IPS-15b (cell line): ENCODE results near the gene SFXN5.

Experiments
- H3K27me3 ChIP-seq: one replicate; pipeline ENCODE4 v1.6.1; 2013; ENCODE audit warnings: low read length; ENCODE audit not compliant: control insufficient read depth, insufficient read depth
- H3K36me3 ChIP-seq: one replicate; pipeline ENCODE4 v1.6.1; 2013; ENCODE audit warnings: low read length; ENCODE audit not compliant: control insufficient read depth, insufficient read depth
- H3K4me1 ChIP-seq: one replicate; pipeline ENCODE4 v1.6.1; 2013; ENCODE audit warnings: mild to moderate bottlenecking, low read length; ENCODE audit not compliant: control insufficient read depth, insufficient read depth
- H3K4me3 ChIP-seq: one replicate; pipeline ENCODE4 v1.5.1; 2013; ENCODE audit warnings: low read depth, low read length
- H3K9ac ChIP-seq: one replicate; pipeline ENCODE4 v1.6.1; 2013; ENCODE audit warnings: low read depth, mild to moderate bottlenecking, low read length
- H3K9me3 ChIP-seq: one replicate; pipeline ENCODE4 v1.6.1; 2013; ENCODE audit warnings: mild to moderate bottlenecking, low read length; ENCODE audit not compliant: control insufficient read depth, insufficient read depth

SFXN5 gene

GRCh38 chr2:72981536-72981935, 90.0 kb downstream of the SFXN5 start:
- H3K36me3 ChIP-seq: no peaks in the 10 kb centered on the region

DNA sequence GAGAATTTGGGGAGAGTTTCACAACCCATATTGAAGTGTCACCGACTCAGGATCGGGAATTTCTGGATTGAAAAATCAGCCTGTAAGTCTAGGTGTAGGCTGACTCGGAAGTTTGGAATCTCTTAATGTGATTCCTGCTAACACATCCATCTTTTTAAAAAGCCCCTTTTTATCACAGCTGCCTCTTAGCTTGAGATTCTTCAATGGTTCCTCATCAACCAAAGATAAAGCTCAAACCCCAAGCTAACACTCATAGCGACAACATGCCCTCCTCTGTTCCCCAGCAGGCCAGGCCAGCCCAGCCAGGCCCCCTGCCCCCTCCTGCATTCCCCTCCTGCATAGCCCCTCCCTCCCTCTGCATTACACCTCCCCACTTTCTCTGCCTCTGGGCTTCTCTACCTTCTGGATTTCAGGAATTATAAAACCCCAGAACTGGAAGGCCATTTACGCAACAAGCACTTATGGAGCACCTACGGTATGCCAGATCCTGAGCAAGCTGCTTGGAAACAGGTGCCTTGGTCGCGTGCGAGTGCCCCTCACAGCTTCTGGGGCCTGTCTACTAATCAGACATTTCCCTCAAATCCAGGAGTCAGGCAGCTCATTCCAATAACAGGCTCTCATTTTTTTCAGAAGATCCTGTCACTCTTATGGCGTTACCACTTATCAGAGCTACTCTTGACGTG, 90.8 kb downstream of the SFXN5 start:
- Histone ChIP-seq H3K27me3 (no peaks in the 10 kb centered on the region), H3K9me3 (no peaks in the 10 kb centered on the region), H3K4me1 (peaks cover 2% of the 10 kb centered on the region), H3K4me3 (no peak overlapping the region), H3K36me3 (no peaks in the 10 kb centered on the region), H3K9ac (no peak overlapping the region)

More at GRCh38 chr2:72981536-72981935, 90.0 kb downstream of the SFXN5 start:
- no peak overlapping the region for H3K9ac ChIP-seq
- H3K4me1 ChIP-seq: peaks cover 2% of the 10 kb centered on the region
- H3K27me3 ChIP-seq: no peaks in the 10 kb centered on the region
- H3K9me3 ChIP-seq: no peaks in the 10 kb centered on the region
- no peak overlapping the region for H3K4me3 ChIP-seq

DNA sequence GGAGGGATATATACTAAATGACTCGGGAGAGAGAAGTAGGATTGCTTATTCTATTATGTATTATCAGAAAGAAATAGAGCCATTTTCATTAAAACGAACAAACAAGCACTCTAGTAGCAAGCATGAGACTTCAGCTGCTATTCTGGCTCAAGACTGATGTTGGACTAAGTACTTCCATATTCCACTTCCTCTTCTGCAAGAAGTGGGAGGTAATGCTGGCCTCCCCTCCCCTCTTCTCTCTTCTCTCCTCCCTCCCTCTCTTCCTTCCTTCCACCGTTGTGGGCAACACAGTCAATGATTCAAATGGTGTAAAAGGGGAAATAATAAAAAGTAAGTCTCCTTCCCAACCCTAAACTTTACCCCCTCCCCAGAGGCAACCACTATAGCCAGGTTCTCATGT, 91.6 kb downstream of the SFXN5 start:
- H3K27me3 ChIP-seq: no peaks in the 10 kb centered on the region
- no peaks in the 10 kb centered on the region for H3K36me3 ChIP-seq
- peaks cover 8% of the 10 kb centered on the region for H3K4me1 ChIP-seq
- no peak overlapping the region for H3K9ac ChIP-seq
- H3K4me3 ChIP-seq: no peak overlapping the region
- no peaks in the 10 kb centered on the region for H3K9me3 ChIP-seq

GRCh38 chr2:72975017-72975416, 96.5 kb downstream of the SFXN5 start:
- Histone ChIP-seq H3K4me3 (no peak overlapping the region), H3K4me1 (peaks cover 11% of the 10 kb centered on the region), H3K36me3 (no peaks in the 10 kb centered on the region), H3K9ac (no peak overlapping the region), H3K9me3 (no peaks in the 10 kb centered on the region), H3K27me3 (no peaks in the 10 kb centered on the region)

DNA sequence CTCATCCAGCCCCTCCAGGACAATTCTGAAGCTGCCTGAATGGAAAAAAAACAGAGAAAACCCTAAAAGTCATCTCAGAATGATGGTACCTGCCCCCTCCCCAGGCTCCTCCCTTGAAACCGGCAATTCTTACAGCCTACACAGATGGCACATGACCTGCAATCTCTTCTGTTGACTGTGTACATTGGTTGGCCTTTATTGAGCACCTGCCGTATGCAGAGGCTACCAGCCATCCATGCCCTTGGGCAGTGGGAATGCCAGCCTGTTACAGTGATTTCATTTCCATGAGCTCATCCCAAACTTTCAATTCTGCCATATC, 97.1 kb downstream of the SFXN5 start:
- Histone ChIP-seq H3K4me3 (no peak overlapping the region), H3K4me1 (peaks cover 11% of the 10 kb centered on the region), H3K36me3 (no peaks in the 10 kb centered on the region), H3K27me3 (no peaks in the 10 kb centered on the region), H3K9me3 (no peaks in the 10 kb centered on the region), H3K9ac (no peak overlapping the region)

GRCh38 chr2:72973566-72974435, 97.7 kb downstream of the SFXN5 start:
- Histone ChIP-seq H3K9ac (no peak overlapping the region), H3K9me3 (no peaks in the 10 kb centered on the region), H3K4me1 (peaks cover 11% of the 10 kb centered on the region), H3K36me3 (no peaks in the 10 kb centered on the region), H3K4me3 (no peak overlapping the region), H3K27me3 (no peaks in the 10 kb centered on the region)

DNA sequence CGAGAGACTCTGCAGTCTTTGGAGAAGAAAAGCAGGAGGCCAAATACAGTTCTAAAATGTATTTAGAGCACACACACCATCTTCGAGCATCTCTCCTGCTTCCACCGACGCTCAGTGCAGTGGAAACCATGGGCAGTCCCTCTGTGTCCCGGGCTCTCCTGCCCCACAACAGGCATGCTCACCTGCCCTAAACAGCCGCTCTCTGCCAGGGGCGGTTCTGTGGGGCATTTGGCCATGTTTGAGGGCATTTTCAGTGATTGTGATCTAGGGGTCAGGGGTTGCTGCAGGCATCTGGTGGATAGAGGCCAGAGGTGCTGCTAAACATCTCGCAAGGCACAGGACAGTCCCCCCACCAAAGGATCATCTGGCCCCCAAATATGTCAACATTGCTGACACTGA, 98.4 kb downstream of the SFXN5 start:
- H3K9ac ChIP-seq: no peak overlapping the region
- H3K9me3 ChIP-seq: no peaks in the 10 kb centered on the region
- H3K27me3 ChIP-seq: no peaks in the 10 kb centered on the region
- no peak overlapping the region for H3K4me3 ChIP-seq
- H3K4me1 ChIP-seq: peaks cover 11% of the 10 kb centered on the region
- no peaks in the 10 kb centered on the region for H3K36me3 ChIP-seq

DNA sequence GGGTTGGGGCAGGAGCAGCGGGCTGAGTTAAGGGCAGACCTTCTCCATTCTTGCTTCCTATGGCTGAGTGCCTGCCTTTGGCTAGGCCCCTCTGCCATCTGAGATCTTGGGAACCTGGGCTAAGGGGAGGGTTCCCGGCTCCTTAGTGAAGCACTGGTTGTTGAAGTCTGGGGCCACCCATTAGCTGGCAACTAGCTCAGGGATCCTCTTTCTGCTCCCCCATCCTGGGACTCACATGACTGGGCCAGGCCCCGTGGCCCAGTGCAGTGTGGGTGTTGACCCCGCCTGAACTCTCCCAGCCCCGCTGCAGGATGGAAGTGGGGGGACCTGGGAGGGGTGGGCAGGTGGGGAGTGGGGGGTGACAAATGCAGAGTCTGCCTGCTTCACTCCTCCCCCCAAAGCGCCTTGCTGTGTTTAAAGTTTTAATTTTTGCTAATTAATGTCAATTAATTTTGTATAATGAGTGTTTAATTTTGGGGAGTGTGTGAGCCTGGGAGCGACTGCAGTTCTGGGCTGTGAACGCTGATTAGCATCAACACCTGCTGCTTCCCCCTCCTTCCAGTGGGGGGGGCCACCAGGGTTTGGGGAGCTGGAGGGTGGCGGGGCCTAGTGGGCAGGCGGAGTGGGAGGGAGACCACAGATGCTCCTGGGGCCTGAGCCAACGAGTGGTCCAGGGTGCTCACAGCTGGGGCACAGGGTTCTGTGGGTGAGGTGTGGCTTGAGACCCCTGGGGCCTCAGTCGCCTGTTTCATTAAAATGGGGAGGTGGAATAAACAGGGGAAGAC, 99.0 kb downstream of the SFXN5 start:
- Histone ChIP-seq H3K36me3 (no peaks in the 10 kb centered on the region), H3K9ac (no peak overlapping the region), H3K27me3 (no peaks in the 10 kb centered on the region), H3K9me3 (no peaks in the 10 kb centered on the region), H3K4me1 (peaks cover 11% of the 10 kb centered on the region), H3K4me3 (no peak overlapping the region)

- Histone ChIP-seq H3K9ac (no peak overlapping the region), H3K27me3 (no peaks in the 10 kb centered on the region), H3K36me3 (peaks cover 2% of the 10 kb centered on the region)
Observed at GRCh38 chr2:72971036-72971435, 100.5 kb downstream of the SFXN5 start.

GRCh38 chr2:72969706-72970105, 101.8 kb downstream of the SFXN5 start:
- Histone ChIP-seq H3K36me3 (peaks cover 4% of the 10 kb centered on the region), H3K27me3 (peaks cover 2% of the 10 kb centered on the region), H3K4me3 (no peak overlapping the region), H3K9me3 (no peaks in the 10 kb centered on the region), H3K9ac (no peak overlapping the region), H3K4me1 (peaks cover 4% of the 10 kb centered on the region)

More at GRCh38 chr2:72971036-72971435, 100.5 kb downstream of the SFXN5 start:
- no peak overlapping the region for H3K4me3 ChIP-seq
- H3K9me3 ChIP-seq: no peaks in the 10 kb centered on the region
- H3K4me1 ChIP-seq: peaks cover 11% of the 10 kb centered on the region

- H3K4me1 ChIP-seq: peaks cover 2% of the 10 kb centered on the region
- H3K9ac ChIP-seq: no peak overlapping the region
- H3K9me3 ChIP-seq: no peaks in the 10 kb centered on the region
- peaks cover 4% of the 10 kb centered on the region for H3K36me3 ChIP-seq
- H3K27me3 ChIP-seq: peaks cover 2% of the 10 kb centered on the region
- H3K4me3 ChIP-seq: no peak overlapping the region
Observed at GRCh38 chr2:72968286-72968685, 103.2 kb downstream of the SFXN5 start.
